Natural killer cell treated with Interleukin-12 subunit alpha and Interleukin-12 subunit beta and Interleukin-15 and Interleukin-18, amount 100 ng/mL, for 72 hours (primary cell): ENCODE measurements around the gene RAB27B. TPM values are rescaled to one million over a fixed set of nuclear protein-coding genes. Genes with fewer than 3 reads are reported as not detected.

ENCODE experiments used
- total RNA-seq, 2 donors: library from RNA; stranded (reverse); gene quantifications; one replicate each; pipeline ENCODE4 v1.2.3, GENCODE V29; 2022

The RAB27B gene
- total RNA-seq, 2 donors from 2014 or later: 1.5 to 1.6 TPM

Other genes with a start within 250 kb of the RAB27B start
- gene DYNAP, start 237.2 kb upstream of the RAB27B start, total RNA-seq: not detected
- gene CCDC68, start 131.0 kb downstream of the RAB27B start, total RNA-seq: under 1 TPM in 1 of 2 donors, not detected in 1; 0.74 TPM